Measurements from ENCODE around the gene GUCD1. TPM values are rescaled to one million over a fixed set of nuclear protein-coding genes. Genes with fewer than 3 reads are reported as not detected.
A peak's percentile ranks its signal among the peaks of the same experiment; 100 is the strongest.

GUCD1 gene
- total and polyA plus RNA-seq, 2 of the 13 experiments (the other 11 are each of a cell fraction or from before 2014, with no cell fraction given), result 128 to 245 TPM

DNA sequence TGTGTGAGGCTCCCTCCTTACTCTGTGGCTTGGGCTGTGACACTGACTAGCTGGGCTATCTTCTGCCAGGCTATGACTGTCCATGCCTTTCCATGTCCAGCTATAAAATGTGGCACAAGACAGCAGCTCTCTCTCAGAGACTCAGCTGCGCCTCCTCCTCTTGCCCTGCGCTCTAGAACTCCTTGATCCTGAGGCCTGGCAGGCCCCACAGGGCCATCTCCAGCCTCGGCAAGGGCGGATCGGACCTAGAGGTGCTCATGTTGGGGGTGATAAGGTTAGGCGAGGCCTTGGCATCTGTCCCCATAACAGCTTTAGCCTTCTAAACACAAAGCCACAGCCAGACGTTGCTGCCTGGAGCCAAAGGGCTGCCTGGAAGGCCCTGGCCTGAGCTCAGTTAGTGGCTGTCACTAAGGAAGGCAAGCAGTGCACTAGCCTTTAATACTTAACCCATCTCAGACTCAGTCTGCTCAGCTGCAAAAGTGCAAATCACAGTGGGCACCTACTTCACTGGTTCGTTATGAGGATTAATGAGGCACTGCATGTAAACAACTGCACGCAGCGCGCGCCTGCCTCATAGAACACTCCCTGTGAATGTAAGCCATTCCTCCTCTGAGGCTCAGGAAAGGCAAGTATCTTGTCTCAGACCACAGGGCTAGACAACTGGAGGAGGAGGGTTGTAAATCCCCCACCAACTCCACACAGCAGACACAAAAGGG lies 1.2 kb downstream of the GUCD1 start (continued):
- TF ChIP-seq, protein P1, sequence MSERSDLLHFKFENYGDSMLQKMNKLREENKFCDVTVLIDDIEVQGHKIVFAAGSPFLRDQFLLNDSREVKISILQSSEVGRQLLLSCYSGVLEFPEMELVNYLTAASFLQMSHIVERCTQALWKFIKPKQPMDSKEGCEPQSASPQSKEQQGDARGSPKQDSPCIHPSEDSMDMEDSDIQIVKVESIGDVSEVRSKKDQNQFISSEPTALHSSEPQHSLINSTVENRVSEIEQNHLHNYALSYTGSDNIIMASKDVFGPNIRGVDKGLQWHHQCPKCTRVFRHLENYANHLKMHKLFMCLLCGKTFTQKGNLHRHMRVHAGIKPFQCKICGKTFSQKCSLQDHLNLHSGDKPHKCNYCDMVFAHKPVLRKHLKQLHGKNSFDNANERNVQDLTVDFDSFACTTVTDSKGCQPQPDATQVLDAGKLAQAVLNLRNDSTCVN (CRISPR knock-in tag; IDR thresholded peaks at IDR 0.05; ENCODE audit: borderline replicate concordance), result 0 out of 2 replicates have a peak, but pooled peaks have one; percentile 28
- TF ChIP-seq, protein P2, sequence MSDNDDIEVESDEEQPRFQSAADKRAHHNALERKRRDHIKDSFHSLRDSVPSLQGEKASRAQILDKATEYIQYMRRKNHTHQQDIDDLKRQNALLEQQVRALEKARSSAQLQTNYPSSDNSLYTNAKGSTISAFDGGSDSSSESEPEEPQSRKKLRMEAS (IDR thresholded peaks at IDR 0.05), result peak; percentile 18; the same call in 1 of the 2 replicates
- TF ChIP-seq KDM5B (CRISPR knock-in tag; IDR thresholded peaks at IDR 0.05; ENCODE audit: borderline replicate concordance) (peak; percentile 67; the same call in 1 of the 2 replicates), NCOA5 (CRISPR knock-in tag; IDR thresholded peaks at IDR 0.05) (no peak), ZNF773 (CRISPR knock-in tag; IDR thresholded peaks at IDR 0.05; ENCODE audit: borderline replicate concordance) (no peak), FOXK2 (IDR thresholded peaks at IDR 0.05) (no peak), MIXL1 (CRISPR knock-in tag; IDR thresholded peaks at IDR 0.05) (no peak), SAP130 (CRISPR knock-in tag; IDR thresholded peaks at IDR 0.05; ENCODE audit: low read depth) (0 out of 2 replicates have a peak, but pooled peaks have one; percentile 1), ZNF264 (CRISPR knock-in tag; IDR thresholded peaks at IDR 0.05) (no peak), ZNF652 (CRISPR knock-in tag; IDR thresholded peaks at IDR 0.05; ENCODE audit: borderline replicate concordance, low read depth) (no peak), ZFP62 (CRISPR knock-in tag; IDR thresholded peaks at IDR 0.05) (no peak), SRSF1 (optimal IDR thresholded peaks at IDR 0.05; ENCODE audit: low read depth, low read length) (no peak), ZNF329 (CRISPR knock-in tag; IDR thresholded peaks at IDR 0.05; ENCODE audit: low read depth) (0 out of 2 replicates have a peak, but pooled peaks have one; percentile 23), TMF1 (CRISPR knock-in tag; IDR thresholded peaks at IDR 0.05; ENCODE audit: low read depth) (no peak), ZNF816 (CRISPR knock-in tag; IDR thresholded peaks at IDR 0.05; ENCODE audit: borderline replicate concordance) (no peak), FOSL2 (CRISPR knock-in tag; IDR thresholded peaks at IDR 0.05) (no peak), CREM (IDR thresholded peaks at IDR 0.05) (no peak), CREM (CRISPR knock-in tag; IDR thresholded peaks at IDR 0.05) (no peak)
- TF ChIP-seq, protein P3, sequence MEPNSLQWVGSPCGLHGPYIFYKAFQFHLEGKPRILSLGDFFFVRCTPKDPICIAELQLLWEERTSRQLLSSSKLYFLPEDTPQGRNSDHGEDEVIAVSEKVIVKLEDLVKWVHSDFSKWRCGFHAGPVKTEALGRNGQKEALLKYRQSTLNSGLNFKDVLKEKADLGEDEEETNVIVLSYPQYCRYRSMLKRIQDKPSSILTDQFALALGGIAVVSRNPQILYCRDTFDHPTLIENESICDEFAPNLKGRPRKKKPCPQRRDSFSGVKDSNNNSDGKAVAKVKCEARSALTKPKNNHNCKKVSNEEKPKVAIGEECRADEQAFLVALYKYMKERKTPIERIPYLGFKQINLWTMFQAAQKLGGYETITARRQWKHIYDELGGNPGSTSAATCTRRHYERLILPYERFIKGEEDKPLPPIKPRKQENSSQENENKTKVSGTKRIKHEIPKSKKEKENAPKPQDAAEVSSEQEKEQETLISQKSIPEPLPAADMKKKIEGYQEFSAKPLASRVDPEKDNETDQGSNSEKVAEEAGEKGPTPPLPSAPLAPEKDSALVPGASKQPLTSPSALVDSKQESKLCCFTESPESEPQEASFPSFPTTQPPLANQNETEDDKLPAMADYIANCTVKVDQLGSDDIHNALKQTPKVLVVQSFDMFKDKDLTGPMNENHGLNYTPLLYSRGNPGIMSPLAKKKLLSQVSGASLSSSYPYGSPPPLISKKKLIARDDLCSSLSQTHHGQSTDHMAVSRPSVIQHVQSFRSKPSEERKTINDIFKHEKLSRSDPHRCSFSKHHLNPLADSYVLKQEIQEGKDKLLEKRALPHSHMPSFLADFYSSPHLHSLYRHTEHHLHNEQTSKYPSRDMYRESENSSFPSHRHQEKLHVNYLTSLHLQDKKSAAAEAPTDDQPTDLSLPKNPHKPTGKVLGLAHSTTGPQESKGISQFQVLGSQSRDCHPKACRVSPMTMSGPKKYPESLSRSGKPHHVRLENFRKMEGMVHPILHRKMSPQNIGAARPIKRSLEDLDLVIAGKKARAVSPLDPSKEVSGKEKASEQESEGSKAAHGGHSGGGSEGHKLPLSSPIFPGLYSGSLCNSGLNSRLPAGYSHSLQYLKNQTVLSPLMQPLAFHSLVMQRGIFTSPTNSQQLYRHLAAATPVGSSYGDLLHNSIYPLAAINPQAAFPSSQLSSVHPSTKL (CRISPR knock-in tag; IDR thresholded peaks at IDR 0.05), result 0 out of 2 replicates have a peak, but pooled peaks have one; percentile 6
- TF ChIP-seq, protein P4, sequence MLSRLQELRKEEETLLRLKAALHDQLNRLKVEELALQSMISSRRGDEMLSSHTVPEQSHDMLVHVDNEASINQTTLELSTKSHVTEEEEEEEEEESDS (CRISPR knock-in tag; IDR thresholded peaks at IDR 0.05; ENCODE audit: borderline replicate concordance), result no peak
- TF ChIP-seq, protein P5, sequence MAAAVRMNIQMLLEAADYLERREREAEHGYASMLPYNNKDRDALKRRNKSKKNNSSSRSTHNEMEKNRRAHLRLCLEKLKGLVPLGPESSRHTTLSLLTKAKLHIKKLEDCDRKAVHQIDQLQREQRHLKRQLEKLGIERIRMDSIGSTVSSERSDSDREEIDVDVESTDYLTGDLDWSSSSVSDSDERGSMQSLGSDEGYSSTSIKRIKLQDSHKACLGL (CRISPR knock-in tag; IDR thresholded peaks at IDR 0.05), result 0 out of 2 replicates have a peak, but pooled peaks have one; percentile 22
- TF ChIP-seq, protein P6, sequence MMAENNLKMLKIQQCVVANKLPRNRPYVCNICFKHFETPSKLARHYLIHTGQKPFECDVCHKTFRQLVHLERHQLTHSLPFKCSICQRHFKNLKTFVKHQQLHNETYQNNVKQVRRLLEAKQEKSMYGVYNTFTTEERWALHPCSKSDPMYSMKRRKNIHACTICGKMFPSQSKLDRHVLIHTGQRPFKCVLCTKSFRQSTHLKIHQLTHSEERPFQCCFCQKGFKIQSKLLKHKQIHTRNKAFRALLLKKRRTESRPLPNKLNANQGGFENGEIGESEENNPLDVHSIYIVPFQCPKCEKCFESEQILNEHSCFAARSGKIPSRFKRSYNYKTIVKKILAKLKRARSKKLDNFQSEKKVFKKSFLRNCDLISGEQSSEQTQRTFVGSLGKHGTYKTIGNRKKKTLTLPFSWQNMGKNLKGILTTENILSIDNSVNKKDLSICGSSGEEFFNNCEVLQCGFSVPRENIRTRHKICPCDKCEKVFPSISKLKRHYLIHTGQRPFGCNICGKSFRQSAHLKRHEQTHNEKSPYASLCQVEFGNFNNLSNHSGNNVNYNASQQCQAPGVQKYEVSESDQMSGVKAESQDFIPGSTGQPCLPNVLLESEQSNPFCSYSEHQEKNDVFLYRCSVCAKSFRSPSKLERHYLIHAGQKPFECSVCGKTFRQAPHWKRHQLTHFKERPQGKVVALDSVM (CRISPR knock-in tag; IDR thresholded peaks at IDR 0.05), result 0 out of 2 replicates have a peak, but pooled peaks have one; percentile 31
